A204.1 (cell line): ENCODE measurements around the gene MFN1.
"Not testable (repeated sequence)": the region's sequence is repeated elsewhere in the genome, so short reads cannot be mapped to it uniquely, and the experiment has no call there.

ENCODE experiments used
- FAIRE-seq: peaks from 2 replicates; lab custom pipeline; 2012; peaks lifted over from hg19 to GRCh38; lab: Jason Lieb, UNC

The MFN1 gene

GRCh38 chr3:179347345-179348194 lies at the start of gene MFN1:
Gene MFN1 (plus strand): TSS chr3:179347709. CDS start chr3:179348852, 1,143 bp downstream.
- FAIRE-seq, result peak; percentile 94

GRCh38 chr3:179297971-179298725 lies 49.4 kb upstream of the MFN1 start:
- FAIRE-seq, result no peak

- FAIRE-seq, result no peak
These were observed 48.2 kb upstream of the MFN1 start for GRCh38 chr3:179299316-179299715.

- FAIRE-seq, result no peak
These were observed 47.4 kb upstream of the MFN1 start for GRCh38 chr3:179299999-179300613.

- no peak for FAIRE-seq
These were observed 45.9 kb upstream of the MFN1 start for GRCh38 chr3:179301645-179302044.

- FAIRE-seq, result no peak
These were observed 45.4 kb upstream of the MFN1 start for GRCh38 chr3:179302111-179302510.

GRCh38 chr3:179304605-179305004 lies 42.9 kb upstream of the MFN1 start:
- FAIRE-seq, result no peak

GRCh38 chr3:179307362-179307761 lies 40.1 kb upstream of the MFN1 start:
- FAIRE-seq, result not testable (repeated sequence)

- no peak for FAIRE-seq
These were observed 39.5 kb upstream of the MFN1 start for GRCh38 chr3:179308001-179308400.

- no peak for FAIRE-seq
These were observed 38.1 kb upstream of the MFN1 start for GRCh38 chr3:179309225-179310078.

- FAIRE-seq, result no peak
These were observed 28.6 kb upstream of the MFN1 start for GRCh38 chr3:179318876-179319275.

- FAIRE-seq, result peak; percentile 80
These were observed 25.7 kb upstream of the MFN1 start for GRCh38 chr3:179321668-179322285.

- FAIRE-seq, result no peak
These were observed 25.0 kb upstream of the MFN1 start, which contains the start of gene ZNF639 for GRCh38 chr3:179322286-179323196. Gene ZNF639 (plus strand): TSS chr3:179323031. CDS start chr3:179328294, 5,263 bp downstream.

- no peak for FAIRE-seq
These were observed 24.1 kb upstream of the MFN1 start for GRCh38 chr3:179323197-179324110.

GRCh38 chr3:179324270-179324754 lies 23.2 kb upstream of the MFN1 start:
- no peak for FAIRE-seq

- no peak for FAIRE-seq
These were observed 17.1 kb upstream of the MFN1 start for GRCh38 chr3:179330438-179330837.

GRCh38 chr3:179332240-179332639 lies 15.3 kb upstream of the MFN1 start:
- FAIRE-seq, result no peak

- no peak for FAIRE-seq
These were observed 14.4 kb upstream of the MFN1 start for GRCh38 chr3:179333084-179333483.

- FAIRE-seq, result no peak
These were observed 11.1 kb upstream of the MFN1 start for GRCh38 chr3:179336345-179336929.
